HG02840 (cell line): ENCODE measurements around the gene FIGN.

Experiments used
- ATAC-seq: cut with Tn5 transposase; IDR thresholded peaks from one replicate; pipeline ENCODE4 v1.9.1; 2021; ENCODE audit warnings: mild to moderate bottlenecking, moderate library complexity, moderate number of reproducible peaks; ENCODE audit not compliant: unreplicated experiment, low FRiP score

The FIGN gene

GRCh38 chr2:163735685-163736432 is at the start of gene FIGN:
TSS of gene FIGN (minus strand) at chr2:163736008. CDS start at chr2:163734927, 1,081 bp downstream.
- ATAC-seq = no peak

GRCh38 chr2:163785162-163785561 is 49.4 kb upstream of the FIGN start:
- ATAC-seq = no peak

GRCh38 chr2:163779970-163780597 is 44.3 kb upstream of the FIGN start:
- ATAC-seq = no peak

GRCh38 chr2:163778045-163778781 is 42.4 kb upstream of the FIGN start:
- no peak for ATAC-seq

GRCh38 chr2:163775304-163775703 is 39.5 kb upstream of the FIGN start:
- no peak for ATAC-seq

GRCh38 chr2:163774862-163775261 is 39.1 kb upstream of the FIGN start:
- no peak for ATAC-seq

- no peak for ATAC-seq
Observed at GRCh38 chr2:163773276-163773675, 37.5 kb upstream of the FIGN start.

GRCh38 chr2:163771596-163771995 is 35.8 kb upstream of the FIGN start:
- ATAC-seq = no peak

- ATAC-seq = no peak
Observed at GRCh38 chr2:163768881-163769695, 33.3 kb upstream of the FIGN start.

GRCh38 chr2:163767097-163767496 is 31.3 kb upstream of the FIGN start:
- no peak for ATAC-seq

GRCh38 chr2:163764566-163764965 is 28.8 kb upstream of the FIGN start:
- no peak for ATAC-seq

GRCh38 chr2:163759013-163759412 is 23.2 kb upstream of the FIGN start:
- ATAC-seq = no peak

GRCh38 chr2:163757814-163758213 is 22.0 kb upstream of the FIGN start:
- no peak for ATAC-seq

GRCh38 chr2:163756588-163756987 is 20.8 kb upstream of the FIGN start:
- ATAC-seq = no peak

- no peak for ATAC-seq
Observed at GRCh38 chr2:163755366-163755765, 19.6 kb upstream of the FIGN start.

GRCh38 chr2:163753726-163754125 is 17.9 kb upstream of the FIGN start:
- no peak for ATAC-seq

GRCh38 chr2:163752267-163752666 is 16.5 kb upstream of the FIGN start:
- ATAC-seq = no peak

GRCh38 chr2:163751696-163752095 is 15.9 kb upstream of the FIGN start:
- ATAC-seq = no peak

GRCh38 chr2:163748420-163748819 is 12.6 kb upstream of the FIGN start:
- ATAC-seq = no peak

GRCh38 chr2:163741435-163741834 is 5.6 kb upstream of the FIGN start:
- ATAC-seq = no peak

GRCh38 chr2:163737563-163737962 is 1.8 kb upstream of the FIGN start:
- ATAC-seq = no peak
